Spinal cord (tissue), 10 donors: ENCODE measurements around the gene CACNA1G. TPM values are rescaled to one million over a fixed set of nuclear protein-coding genes. Genes with fewer than 3 reads are reported as not detected.
A peak's percentile ranks its signal among the peaks of the same experiment; 100 is the strongest.

ENCODE experiments used
- DNase-seq, 6 donors: peaks; one replicate each; pipeline versions ENCODE4 v3.0.0 to v3.0.0-alpha.2; 2013 to 2015; ENCODE audit warnings: low spot score in 6 of 6, low read depth in 4 of 6
- H3K27ac ChIP-seq: one replicate; pipeline ENCODE4 v1.5.1; 2013; ENCODE audit warnings: low read depth, low read length, control low read depth
- H3K27me3 ChIP-seq: one replicate; pipeline ENCODE4 v1.6.1; 2013; ENCODE audit warnings: low read length; ENCODE audit not compliant: control insufficient read depth, insufficient read depth
- H3K36me3 ChIP-seq: one replicate; pipeline ENCODE4 v1.6.1; 2013; ENCODE audit warnings: low read length; ENCODE audit not compliant: control insufficient read depth, insufficient read depth
- H3K4me1 ChIP-seq: one replicate; pipeline ENCODE4 v1.6.1; 2013; ENCODE audit warnings: low read length; ENCODE audit not compliant: control insufficient read depth, insufficient read depth
- H3K4me3 ChIP-seq: one replicate; pipeline ENCODE4 v1.5.1; 2013; ENCODE audit warnings: low read depth, low read length, control low read depth
- H3K9me3 ChIP-seq: one replicate; pipeline ENCODE4 v1.6.1; 2013; ENCODE audit warnings: low read length; ENCODE audit not compliant: control insufficient read depth, insufficient read depth
- WGBS: methylation state at CpG from one replicate; pipeline ENCODE4 v1.1.5; 2013; ENCODE audit warnings: missing lambda C conversion rate; ENCODE audit not compliant: insufficient coverage; 5-methylcytosine and 5-hydroxymethylcytosine counted together
- polyA plus RNA-seq, 2 donors: library from polyadenylated mRNA; unstranded; fragments of 120-200 nt; gene quantifications; one replicate each; pipeline ENCODE4 v1.2.1, GENCODE V29; 2013; ENCODE audit not compliant: insufficient read length in 2 of 2
- total RNA-seq, 2 donors: library from RNA; depleted of rRNA in 1 of 2; stranded (reverse); fragments of 120-200 nt in 1 of 2; fragments of >200 nt in 1 of 2; gene quantifications; one replicate each; pipeline versions ENCODE4 v1.2.3 to v1.2.4, GENCODE V29; 2013 to 2014
- donor health status: healthy.

CACNA1G gene
- total and polyA plus RNA-seq, 4 donors, result 10.6 to 37.6 (median 23.2) TPM

- H3K4me3 ChIP-seq, result no peak overlapping the region
- peak in 2 of 6 donors; percentile 63 to 65 for DNase-seq
- H3K4me1 ChIP-seq, result peaks cover 44% of the 10 kb centered on the region
- H3K27ac ChIP-seq, result no peak overlapping the region
- 47% methylated on average over 16 of the region's 16 CpGs for WGBS
- H3K36me3 ChIP-seq, result peaks cover 73% of the 10 kb centered on the region
- H3K27me3 ChIP-seq, result no peaks in the 10 kb centered on the region
- no peaks in the 10 kb centered on the region for H3K9me3 ChIP-seq
These were observed 61.1 kb downstream of the CACNA1G start for GRCh38 chr17:50621574-50622031.

- peaks cover 6% of the 10 kb centered on the region for H3K27me3 ChIP-seq
- no peak overlapping the region for H3K27ac ChIP-seq
- H3K36me3 ChIP-seq, result peaks cover 52% of the 10 kb centered on the region
- WGBS, result 85% methylated on average over 7 of the region's 7 CpGs
- no peak overlapping the region for H3K4me3 ChIP-seq
- no peak for DNase-seq
- no peaks in the 10 kb centered on the region for H3K9me3 ChIP-seq
- peaks cover 52% of the 10 kb centered on the region for H3K4me1 ChIP-seq
These were observed 63.9 kb downstream of the CACNA1G start for GRCh38 chr17:50624321-50624934.

GRCh38 chr17:50625032-50625871 is 64.7 kb downstream of the CACNA1G start:
- no peak for DNase-seq
- peaks cover 43% of the 10 kb centered on the region for H3K4me1 ChIP-seq
- 84% methylated on average over 18 of the region's 19 CpGs for WGBS
- no peaks in the 10 kb centered on the region for H3K9me3 ChIP-seq
- no peak overlapping the region for H3K4me3 ChIP-seq
- H3K27me3 ChIP-seq, result peaks cover 6% of the 10 kb centered on the region
- H3K36me3 ChIP-seq, result peaks cover 48% of the 10 kb centered on the region
- H3K27ac ChIP-seq, result no peak overlapping the region

- Histone ChIP-seq H3K36me3 (peaks cover 44% of the 10 kb centered on the region), H3K27ac (no peak overlapping the region), H3K9me3 (no peaks in the 10 kb centered on the region), H3K4me3 (no peak overlapping the region), H3K4me1 (peaks cover 42% of the 10 kb centered on the region), H3K27me3 (peaks cover 6% of the 10 kb centered on the region)
- peak in 2 of 6 donors; percentile 84 for DNase-seq
- whole genome bisulfite sequencing, result 38% methylated on average over 18 of the region's 19 CpGs
These were observed 65.6 kb downstream of the CACNA1G start for GRCh38 chr17:50626037-50626574.

- 76% methylated on average over 7 of the region's 17 CpGs for WGBS
- no peak for DNase-seq
- Histone ChIP-seq H3K4me3 (no peak overlapping the region), H3K4me1 (peaks cover 42% of the 10 kb centered on the region), H3K27ac (no peak overlapping the region), H3K27me3 (peaks cover 10% of the 10 kb centered on the region), H3K36me3 (peaks cover 37% of the 10 kb centered on the region), H3K9me3 (no peaks in the 10 kb centered on the region)
These were observed 66.7 kb downstream of the CACNA1G start for GRCh38 chr17:50627036-50627781.

GRCh38 chr17:50627782-50628601 is 67.5 kb downstream of the CACNA1G start:
- 25% methylated on average over 17 of the region's 17 CpGs for WGBS
- H3K4me1 ChIP-seq, result peaks cover 42% of the 10 kb centered on the region
- H3K4me3 ChIP-seq, result no peak overlapping the region

GRCh38 chr17:50629902-50630301 is 69.4 kb downstream of the CACNA1G start:
- 100% methylated on average over 4 of the region's 6 CpGs for WGBS
- no peak overlapping the region for H3K27ac ChIP-seq
- H3K36me3 ChIP-seq, result peaks cover 20% of the 10 kb centered on the region
- H3K27me3 ChIP-seq, result peaks cover 35% of the 10 kb centered on the region
- no peaks in the 10 kb centered on the region for H3K9me3 ChIP-seq
- H3K4me3 ChIP-seq, result no peak overlapping the region
- peaks cover 48% of the 10 kb centered on the region for H3K4me1 ChIP-seq
- DNase-seq, result no peak

More at GRCh38 chr17:50627782-50628601, 67.5 kb downstream of the CACNA1G start:
- Histone ChIP-seq H3K36me3 (peaks cover 33% of the 10 kb centered on the region), H3K27ac (no peak overlapping the region), H3K27me3 (peaks cover 16% of the 10 kb centered on the region), H3K9me3 (no peaks in the 10 kb centered on the region)
- DNase-seq, result peak in 2 of 6 donors; percentile 71 to 84

GRCh38 chr17:50630524-50631194 is 70.1 kb downstream of the CACNA1G start:
- H3K4me1 ChIP-seq, result peaks cover 47% of the 10 kb centered on the region
- H3K36me3 ChIP-seq, result peaks cover 15% of the 10 kb centered on the region
- H3K9me3 ChIP-seq, result no peaks in the 10 kb centered on the region
- no peak overlapping the region for H3K27ac ChIP-seq
- H3K27me3 ChIP-seq, result peaks cover 43% of the 10 kb centered on the region
- H3K4me3 ChIP-seq, result no peak overlapping the region
- peak in 1 of 6 donors; percentile 31 for DNase-seq
- WGBS, result 57% methylated on average over 7 of the region's 7 CpGs
